ENCODE results near the gene PPARG. TPM values are rescaled to one million over a fixed set of nuclear protein-coding genes. Genes with fewer than 3 reads are reported as not detected.

PPARG gene
- total and polyA plus RNA-seq, 10 of the 15 experiments (the other 5 are each of a cell fraction or from before 2014, with no cell fraction given): 0.06 to 0.86 (median 0.12) TPM; not detected in 5

DNA sequence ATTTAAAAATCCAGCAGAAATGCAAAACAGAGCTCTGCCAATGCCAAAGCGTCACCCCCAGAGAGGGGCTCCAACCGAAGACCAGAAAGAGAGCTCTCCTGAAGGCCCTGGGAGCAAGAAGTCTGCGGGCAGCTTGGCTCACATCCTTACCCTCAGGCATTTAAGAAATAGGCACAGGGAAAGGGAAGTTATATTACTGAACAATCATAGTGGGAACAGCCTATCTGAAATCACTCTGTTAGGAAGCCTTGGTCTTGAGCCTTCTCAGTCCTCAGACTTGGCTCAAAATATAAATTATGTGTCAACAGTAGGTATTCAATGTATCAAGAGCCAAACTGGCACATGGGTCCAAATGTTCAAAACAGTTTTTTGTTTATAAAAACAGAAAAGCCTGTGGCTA, 10.3 kb upstream of the PPARG start:
- ChIA-PET RAD21 (ENCODE audit: unreplicated experiment) (no interaction called here), SMC1A (ENCODE audit: uncharacterized antibody, unreplicated experiment) (interaction anchor here (0.6 kb wide), 1 partner anchor 84 kb away, joined by 3 read pairs; no protein-coding TSS in a partner anchor), POLR2A (no interaction called here), CTCF (no interaction called here)
- FAIRE-seq (no peak), ATAC-seq (no peak), DNase-seq (ENCODE audit: low read depth, low spot score) (no peak)
- no TSS peak for BruUV-seq (replicated peaks)
- no peaks in the 10 kb centered on the region for H3K9me3 ChIP-seq (replicated peaks; ENCODE audit: control insufficient read depth, insufficient read depth, low read length)
- H4K20me1 ChIP-seq (ENCODE audit: control insufficient read depth, insufficient read depth): no peaks in the 10 kb centered on the region
- intact Hi-C loops (cut with micrococcal nuclease; ENCODE audit: unreplicated experiment): no loop called here
- no peaks in the 10 kb centered on the region for H3K27me3 ChIP-seq (replicated peaks in 1 of 2; ENCODE audit: control insufficient read depth in 2 of 2, insufficient read depth in 2 of 2, low read length in 1 of 2)
- H3K4me1 ChIP-seq (ENCODE audit: control insufficient read depth, insufficient read depth, low read length): no peaks in the 10 kb centered on the region
- no peaks in the 10 kb centered on the region for H3K36me3 ChIP-seq (ENCODE audit: control insufficient read depth in 2 of 2, insufficient read depth in 2 of 2, low read length in 1 of 2)
- H3K27ac ChIP-seq (ENCODE audit: control insufficient read depth, insufficient read depth): no peak overlapping the region
- H2AFZ ChIP-seq (ENCODE audit: control insufficient read depth, low read depth, low read length): no peak overlapping the region
- H3K4me3 ChIP-seq: no peak overlapping the region
- TF ChIP-seq SKIL (IDR thresholded peaks at IDR 0.05; ENCODE audit: low read depth, poor library complexity, severe bottlenecking): no peak
- TF ChIP-seq STAT3 (IDR thresholded peaks at IDR 0.05; ENCODE audit: low read depth, low read length): no peak
- TF ChIP-seq HDAC6 (IDR thresholded peaks at IDR 0.05; ENCODE audit: unreplicated experiment): no peak
- TF ChIP-seq MEF2B (IDR thresholded peaks at IDR 0.05; ENCODE audit: partially characterized antibody, poor library complexity, severe bottlenecking): no peak
- TF ChIP-seq ZNF384 (IDR thresholded peaks at IDR 0.05; ENCODE audit: borderline replicate concordance, low read depth, low read length): no peak
- TF ChIP-seq SMAD5 (IDR thresholded peaks at IDR 0.05; ENCODE audit: low read depth): no peak
- TF ChIP-seq, protein P1, sequence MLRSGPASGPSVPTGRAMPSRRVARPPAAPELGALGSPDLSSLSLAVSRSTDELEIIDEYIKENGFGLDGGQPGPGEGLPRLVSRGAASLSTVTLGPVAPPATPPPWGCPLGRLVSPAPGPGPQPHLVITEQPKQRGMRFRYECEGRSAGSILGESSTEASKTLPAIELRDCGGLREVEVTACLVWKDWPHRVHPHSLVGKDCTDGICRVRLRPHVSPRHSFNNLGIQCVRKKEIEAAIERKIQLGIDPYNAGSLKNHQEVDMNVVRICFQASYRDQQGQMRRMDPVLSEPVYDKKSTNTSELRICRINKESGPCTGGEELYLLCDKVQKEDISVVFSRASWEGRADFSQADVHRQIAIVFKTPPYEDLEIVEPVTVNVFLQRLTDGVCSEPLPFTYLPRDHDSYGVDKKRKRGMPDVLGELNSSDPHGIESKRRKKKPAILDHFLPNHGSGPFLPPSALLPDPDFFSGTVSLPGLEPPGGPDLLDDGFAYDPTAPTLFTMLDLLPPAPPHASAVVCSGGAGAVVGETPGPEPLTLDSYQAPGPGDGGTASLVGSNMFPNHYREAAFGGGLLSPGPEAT (IDR thresholded peaks at IDR 0.05; ENCODE audit: low read depth): no peak
- no peak for TF ChIP-seq NR2F1 (conservative IDR thresholded peaks at IDR 0.05)
- no peak for TF ChIP-seq REST (IDR thresholded peaks at IDR 0.05; ENCODE audit: low read depth, low read length)
- no peak for TF ChIP-seq SMC3 (IDR thresholded peaks at IDR 0.05; ENCODE audit: borderline replicate concordance, low read length)
- no peak for TF ChIP-seq BMI1 (IDR thresholded peaks at IDR 0.05; ENCODE audit: borderline replicate concordance)
- no peak for TF ChIP-seq SREBF2 (IDR thresholded peaks at IDR 0.05; ENCODE audit: low read length)
- TF ChIP-seq IKZF1 (conservative IDR thresholded peaks at IDR 0.05): no peak
- no peak for TF ChIP-seq NFXL1 (IDR thresholded peaks at IDR 0.05; ENCODE audit: borderline replicate concordance)
- TF ChIP-seq ZBED1 (IDR thresholded peaks at IDR 0.05; ENCODE audit: borderline replicate concordance): no peak
- WGBS (ENCODE audit: insufficient coverage, insufficient replicate concordance, low lambda C conversion rate, missing lambda C conversion rate): 13% methylated on average over 3 of the region's 3 CpGs
- H3K9ac ChIP-seq (ENCODE audit: control insufficient read depth, insufficient read depth, low read length): no peak overlapping the region
- in situ Hi-C loops (cut with MboI): no loop called here
- H3K79me2 ChIP-seq (ENCODE audit: control insufficient read depth, insufficient read depth, low read length): no peaks in the 10 kb centered on the region
- no peak overlapping the region for H3K4me2 ChIP-seq (ENCODE audit: control insufficient read depth, insufficient read depth)
